ENCODE results near the gene FAM228A.

GRCh38 chr2:24152413-24153197, 22.2 kb upstream of the FAM228A start:
- no peak for TF ChIP-seq CTCF (conservative IDR thresholded peaks at IDR 0.05 in 1 of 2, IDR thresholded peaks at IDR 0.05 in 1 of 2; ENCODE audit: extremely low read depth in 1 of 2, insufficient read depth in 1 of 2, low read depth in 1 of 2, low read length in 2 of 2)
- no peak for TF ChIP-seq EZH2 (IDR thresholded peaks at IDR 0.05; ENCODE audit: borderline replicate concordance, low read length)

Data from mammary epithelial cell (primary cell).